HL-60 (cell line): ENCODE measurements around the gene SARDH.

Experiments
- GABPA ChIP-seq: IDR thresholded peaks from 2 replicates; pipeline ENCODE4 v1.6.1; 2012; ENCODE audit warnings: low read depth
- SPI1 ChIP-seq: IDR thresholded peaks from 2 replicates; pipeline ENCODE4 v1.6.1; 2012; ENCODE audit warnings: low read depth, mild to moderate bottlenecking, borderline replicate concordance
- TF ChIP-seq, protein P1 (sequence below): IDR thresholded peaks from one replicate; pipeline ENCODE4 v1.5.1; 2011; ENCODE audit warnings: low read length, control low read depth, inconsistent platforms; ENCODE audit not compliant: insufficient read depth

DNA sequence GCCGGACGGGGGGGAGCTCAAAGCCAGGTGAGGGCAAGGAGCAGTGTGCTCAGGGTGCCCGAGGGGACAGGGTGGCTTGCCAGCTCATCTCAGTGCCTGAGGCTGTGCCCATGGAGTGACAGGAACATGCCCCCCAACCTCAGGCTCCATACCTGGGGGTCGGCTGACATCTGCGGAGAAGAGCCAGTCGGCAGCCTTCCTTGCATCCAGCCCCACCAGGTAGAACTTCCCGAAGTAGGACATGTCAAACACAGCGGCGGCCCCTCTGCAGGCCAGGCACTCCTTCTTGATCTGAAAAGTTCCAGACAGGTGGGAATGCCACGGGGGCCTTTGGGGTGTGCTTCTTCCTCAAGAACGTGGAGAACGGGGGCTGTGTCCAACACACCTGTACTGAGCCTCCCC, 42.1 kb downstream of the SARDH start:
- no peak for TF ChIP-seq GABPA
- TF ChIP-seq, protein P1, sequence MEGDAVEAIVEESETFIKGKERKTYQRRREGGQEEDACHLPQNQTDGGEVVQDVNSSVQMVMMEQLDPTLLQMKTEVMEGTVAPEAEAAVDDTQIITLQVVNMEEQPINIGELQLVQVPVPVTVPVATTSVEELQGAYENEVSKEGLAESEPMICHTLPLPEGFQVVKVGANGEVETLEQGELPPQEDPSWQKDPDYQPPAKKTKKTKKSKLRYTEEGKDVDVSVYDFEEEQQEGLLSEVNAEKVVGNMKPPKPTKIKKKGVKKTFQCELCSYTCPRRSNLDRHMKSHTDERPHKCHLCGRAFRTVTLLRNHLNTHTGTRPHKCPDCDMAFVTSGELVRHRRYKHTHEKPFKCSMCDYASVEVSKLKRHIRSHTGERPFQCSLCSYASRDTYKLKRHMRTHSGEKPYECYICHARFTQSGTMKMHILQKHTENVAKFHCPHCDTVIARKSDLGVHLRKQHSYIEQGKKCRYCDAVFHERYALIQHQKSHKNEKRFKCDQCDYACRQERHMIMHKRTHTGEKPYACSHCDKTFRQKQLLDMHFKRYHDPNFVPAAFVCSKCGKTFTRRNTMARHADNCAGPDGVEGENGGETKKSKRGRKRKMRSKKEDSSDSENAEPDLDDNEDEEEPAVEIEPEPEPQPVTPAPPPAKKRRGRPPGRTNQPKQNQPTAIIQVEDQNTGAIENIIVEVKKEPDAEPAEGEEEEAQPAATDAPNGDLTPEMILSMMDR = no peak
- no peak for TF ChIP-seq SPI1
